Common myeloid progenitor, CD34-positive (primary cell): Measurements from ENCODE around the gene RNF13.

ENCODE experiments used
- CTCF ChIA-PET: fragments of 350-600 bp; sonication (Branson Sonifier 250); formaldehyde crosslinking; loops from one replicate; lab custom pipeline; 2021; ENCODE audit warnings: antibody characterized with exemption; lab: Charles Lee
- POLR2A ChIA-PET: fragments of 350-600 bp; sonication (Branson Sonifier 250); formaldehyde crosslinking; loops from one replicate; lab custom pipeline; 2021; ENCODE audit warnings: antibody characterized with exemption; lab: Charles Lee
- DNase-seq, 3 donors: peaks; one replicate each; pipeline versions ENCODE4 v3.0.0 to v3.0.0-alpha.2; 2013
- H3K27ac ChIP-seq, 2 experiments: 1 replicate in 1 of 2; 2 replicates in 1 of 2; pipeline ENCODE4 v1.7.0; 2013; ENCODE audit warnings: inconsistent platforms in 2 of 2, low read length in 2 of 2, mild to moderate bottlenecking in 2 of 2, low read depth in 1 of 2, moderate library complexity in 1 of 2; ENCODE audit not compliant: severe bottlenecking in 2 of 2, insufficient read depth in 1 of 2, poor library complexity in 1 of 2
- H3K27me3 ChIP-seq, 5 experiments: replicated peaks in 2 of 5; 1 replicate in 3 of 5; 2 replicates in 2 of 5; pipeline versions ENCODE4 v1.6.1 to v1.7.0; 2013; ENCODE audit warnings: low read length in 4 of 5, mild to moderate bottlenecking in 2 of 5, moderate library complexity in 2 of 5, inconsistent platforms in 1 of 5; ENCODE audit not compliant: insufficient read depth in 5 of 5, control insufficient read depth in 4 of 5
- H3K36me3 ChIP-seq, 4 experiments: 1 replicate in 2 of 4; 2 replicates in 2 of 4; pipeline versions ENCODE4 v1.6.1 to v1.7.0; 2013; ENCODE audit warnings: low read length in 3 of 4, control low read depth in 1 of 4, mild to moderate bottlenecking in 1 of 4; ENCODE audit not compliant: control insufficient read depth in 4 of 4, insufficient read depth in 4 of 4
- H3K4me1 ChIP-seq, 4 experiments: 1 replicate in 3 of 4; 2 replicates in 1 of 4; pipeline versions ENCODE4 v1.6.1 to v1.7.1; 2013; ENCODE audit warnings: low read length in 3 of 4, mild to moderate bottlenecking in 3 of 4, control low read depth in 1 of 4, inconsistent platforms in 1 of 4, moderate library complexity in 1 of 4; ENCODE audit not compliant: control insufficient read depth in 4 of 4, insufficient read depth in 4 of 4; ENCODE audit errors: control extremely low read depth in 1 of 4
- H3K4me3 ChIP-seq, 7 experiments: 1 replicate in 4 of 7; 2 replicates in 3 of 7; pipeline versions ENCODE4 v1.5.1 to v1.7.0; 2013; ENCODE audit warnings: mild to moderate bottlenecking in 7 of 7, low read length in 6 of 7, moderate library complexity in 6 of 7, inconsistent platforms in 2 of 7, low read depth in 2 of 7, control low read depth in 1 of 7; ENCODE audit not compliant: insufficient read depth in 4 of 7, control insufficient read depth in 1 of 7; ENCODE audit errors: extremely low read depth in 1 of 7
- H3K9me3 ChIP-seq, 5 experiments: 1 replicate in 4 of 5; 2 replicates in 1 of 5; pipeline versions ENCODE4 v1.6.1 to v1.7.1; 2013; ENCODE audit warnings: low read length in 4 of 5, mild to moderate bottlenecking in 2 of 5, inconsistent platforms in 1 of 5, low read depth in 1 of 5, moderate library complexity in 1 of 5; ENCODE audit not compliant: control insufficient read depth in 4 of 5, insufficient read depth in 2 of 5; ENCODE audit errors: control extremely low read depth in 1 of 5
- WGBS: methylation state at CpG from one replicate; pipeline ENCODE4 v1.1.5; 2013; ENCODE audit not compliant: insufficient coverage; 5-methylcytosine and 5-hydroxymethylcytosine counted together

Gene RNF13

GRCh38 chr3:149770246-149770645 lies 42.8 kb upstream of the RNF13 start:
- POLR2A ChIA-PET, result interaction anchor here (0.7 kb wide), 1 partner anchor 35 kb away, joined by 3 read pairs; no protein-coding TSS in a partner anchor
- CTCF ChIA-PET, result interaction anchor here (0.6 to 12.7 kb wide), 19 partner anchors 9 to 663 kb away, joined by 3 to 125 read pairs (median 6); partner anchors contain the start of genes ANKUB1, COMMD2 and RNF13
- Histone ChIP-seq H3K4me3 (no peak overlapping the region), H3K27ac (no peak overlapping the region), H3K36me3 (no peaks in the 10 kb centered on the region), H3K9me3 (no peaks in the 10 kb centered on the region), H3K27me3 (no peaks in the 10 kb centered on the region), H3K4me1 (no peaks in the 10 kb centered on the region)
- no CpG with 5 or more reads among the region's 2 CpGs for WGBS
- DNase-seq, result no peak

GRCh38 chr3:149771652-149772271 lies 41.3 kb upstream of the RNF13 start:
- 63% methylated on average over 7 of the region's 8 CpGs for WGBS
- Histone ChIP-seq H3K36me3 (no peaks in the 10 kb centered on the region), H3K9me3 (no peaks in the 10 kb centered on the region), H3K4me3 (no peak overlapping the region), H3K27ac (no peak overlapping the region), H3K27me3 (no peaks in the 10 kb centered on the region), H3K4me1 (no peaks in the 10 kb centered on the region)
- CTCF ChIA-PET, result interaction anchor here (0.7 to 12.7 kb wide), 33 partner anchors 8 to 592 kb away, joined by 3 to 125 read pairs (median 4); partner anchors contain the start of genes ANKUB1, COMMD2, RNF13 and WWTR1
- POLR2A ChIA-PET, result no interaction called here
- DNase-seq, result peak; percentile 46 to 59 (median 46)

GRCh38 chr3:149772861-149773260 lies 40.2 kb upstream of the RNF13 start:
- Histone ChIP-seq H3K4me1 (no peaks in the 10 kb centered on the region), H3K27ac (no peak overlapping the region), H3K27me3 (no peaks in the 10 kb centered on the region), H3K9me3 (no peaks in the 10 kb centered on the region), H3K4me3 (no peak overlapping the region), H3K36me3 (no peaks in the 10 kb centered on the region)
- whole genome bisulfite sequencing, result 90% methylated on average over 2 of the region's 2 CpGs
- no peak for DNase-seq
- ChIA-PET CTCF (interaction anchor here (1.0 to 12.7 kb wide), 12 partner anchors 10 to 593 kb away, joined by 3 to 125 read pairs (median 6); partner anchors contain the start of gene RNF13), POLR2A (interaction anchor here (0.6 kb wide), 1 partner anchor 8 kb away, joined by 10 read pairs; no protein-coding TSS in a partner anchor)

GRCh38 chr3:149776170-149776569 lies 36.8 kb upstream of the RNF13 start:
- CTCF ChIA-PET, result interaction anchor here (1.0 to 4.4 kb wide), 7 partner anchors 8 to 263 kb away, joined by 3 to 22 read pairs (median 9); no protein-coding TSS in a partner anchor
- DNase-seq, result no peak
- POLR2A ChIA-PET, result no interaction called here
- no peak overlapping the region for H3K4me3 ChIP-seq
- no peak overlapping the region for H3K27ac ChIP-seq
- H3K36me3 ChIP-seq, result no peaks in the 10 kb centered on the region
- WGBS, result 100% methylated on average over 1 of the region's 1 CpG
- peaks cover 3 to 11% (median 7%) of the 10 kb centered on the region in 4 experiments for H3K4me1 ChIP-seq
- no peaks in the 10 kb centered on the region for H3K9me3 ChIP-seq
- no peaks in the 10 kb centered on the region for H3K27me3 ChIP-seq

- H3K27ac ChIP-seq, result no peak overlapping the region
- H3K4me3 ChIP-seq, result no peak overlapping the region
- no peaks in the 10 kb centered on the region for H3K36me3 ChIP-seq
- ChIA-PET CTCF (interaction anchor here (0.6 to 4.4 kb wide), 6 partner anchors 9 to 33 kb away, joined by 3 to 22 read pairs (median 7); no protein-coding TSS in a partner anchor), POLR2A (interaction anchor here (0.8 kb wide), 1 partner anchor 11 kb away, joined by 3 read pairs; no protein-coding TSS in a partner anchor)
- H3K9me3 ChIP-seq, result no peaks in the 10 kb centered on the region
- WGBS, result 95% methylated on average over 2 of the region's 2 CpGs
- H3K4me1 ChIP-seq, result peaks cover 10 to 23% (median 14%) of the 10 kb centered on the region in 4 experiments
- DNase-seq, result no peak
- no peaks in the 10 kb centered on the region for H3K27me3 ChIP-seq
Measured at GRCh38 chr3:149777414-149778214, 35.4 kb upstream of the RNF13 start.

GRCh38 chr3:149781211-149781610 lies 31.8 kb upstream of the RNF13 start:
- Histone ChIP-seq H3K4me1 (peaks cover 17 to 38% (median 26%) of the 10 kb centered on the region in 4 experiments), H3K4me3 (peak overlapping the region in 5 of 7 experiments; percentile 4 to 52 (median 44)), H3K27ac (peak overlapping the region; percentile 10 to 35), H3K9me3 (no peaks in the 10 kb centered on the region), H3K36me3 (no peaks in the 10 kb centered on the region), H3K27me3 (no peaks in the 10 kb centered on the region)
- CTCF ChIA-PET, result interaction anchor here (0.8 to 3.0 kb wide), 2 partner anchors 10 to 33 kb away, joined by 3 to 20 read pairs; no protein-coding TSS in a partner anchor
- peak; percentile 36 to 83 (median 79) for DNase-seq
- 0% methylated on average over 3 of the region's 4 CpGs for WGBS
- POLR2A ChIA-PET, result no interaction called here
